GM19023 (cell line): Measurements from ENCODE around the gene PDCD1LG2.
"Not testable (repeated sequence)": the region's sequence is repeated elsewhere in the genome, so short reads cannot be mapped to it uniquely, and the experiment has no call there.

Experiments
- ATAC-seq: cut with Tn5 transposase; IDR thresholded peaks from one replicate; pipeline ENCODE4 v1.9.1; 2021; ENCODE audit warnings: mild to moderate bottlenecking, moderate library complexity; ENCODE audit not compliant: unreplicated experiment

Gene PDCD1LG2

DNA sequence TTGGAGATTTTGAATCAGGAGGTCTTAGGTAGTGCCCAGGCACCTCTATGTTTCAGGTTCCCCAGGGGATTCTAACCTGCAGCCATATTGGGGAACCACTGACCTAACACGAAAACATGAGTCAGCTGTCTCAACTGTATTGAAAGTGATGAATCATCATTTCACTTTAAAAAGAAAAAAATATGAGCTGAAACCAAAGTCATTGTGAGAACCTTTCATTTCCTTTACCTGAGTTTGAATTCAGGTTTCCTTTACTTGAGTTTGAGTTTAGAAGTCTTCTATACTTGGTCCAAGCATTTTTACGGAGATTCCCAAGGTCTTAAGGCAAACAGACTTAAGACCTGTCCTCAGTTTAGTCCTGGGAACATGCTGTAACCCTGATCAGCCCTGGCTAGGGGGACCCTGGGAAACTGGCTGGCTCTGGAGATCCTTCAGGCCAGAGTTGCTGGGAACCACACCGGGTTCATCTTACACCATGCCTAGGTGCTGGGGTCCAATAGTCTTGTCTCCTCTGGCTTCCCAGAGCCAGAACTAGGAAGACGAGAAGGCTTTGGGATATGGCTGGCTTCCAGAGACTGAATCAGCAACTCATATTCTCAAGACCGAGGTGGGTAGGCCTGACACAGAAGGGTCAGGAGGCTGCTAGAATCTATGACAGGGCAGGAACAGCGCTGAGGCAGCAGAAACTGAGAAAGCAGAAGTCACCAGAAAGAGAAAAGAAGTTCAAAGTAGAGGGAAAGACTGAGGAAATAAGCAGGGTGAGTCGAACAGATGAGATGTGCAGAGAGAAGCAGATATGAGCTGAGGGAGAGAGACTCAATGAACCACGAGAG lies 16.4 kb upstream of the PDCD1LG2 start:
- peak; percentile 79 for ATAC-seq

DNA sequence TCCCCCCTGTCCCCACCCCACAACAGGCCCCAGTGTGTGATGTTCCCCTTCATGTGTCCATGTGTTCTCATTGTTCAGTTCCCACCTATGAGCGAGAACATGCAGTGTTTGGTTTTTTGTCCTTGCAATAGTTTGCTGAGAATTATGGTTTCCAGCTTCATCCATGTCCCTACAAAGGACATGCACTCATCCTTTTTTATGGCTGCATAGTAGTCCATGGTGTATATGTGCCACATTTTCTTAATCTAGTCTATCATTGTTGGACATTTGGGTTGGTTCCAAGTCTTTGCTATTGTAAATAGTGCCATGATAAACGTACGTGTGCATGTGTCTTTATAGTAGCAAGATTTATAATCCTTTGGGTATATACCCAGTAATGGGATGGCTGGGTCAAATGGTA lies 15.6 kb upstream of the PDCD1LG2 start:
- ATAC-seq, result not testable (repeated sequence)

DNA sequence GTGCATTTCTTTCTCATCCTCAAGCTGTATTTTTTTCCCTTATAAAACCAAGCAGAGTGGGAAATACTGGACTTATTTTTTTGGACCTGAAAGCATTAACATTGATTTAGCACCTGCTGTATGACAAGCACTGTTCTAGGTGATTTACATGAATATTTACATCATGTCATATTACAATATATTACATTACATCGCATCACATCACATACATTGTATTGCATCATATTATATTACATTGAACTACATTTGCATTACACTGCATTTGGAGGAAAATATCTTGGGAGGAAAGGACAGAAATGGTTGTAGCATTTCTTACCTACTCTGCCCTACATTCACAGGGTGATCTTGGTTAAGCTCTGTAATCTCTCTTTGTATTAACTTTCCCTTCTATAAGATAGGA lies 11.2 kb upstream of the PDCD1LG2 start:
- ATAC-seq, result no peak

DNA sequence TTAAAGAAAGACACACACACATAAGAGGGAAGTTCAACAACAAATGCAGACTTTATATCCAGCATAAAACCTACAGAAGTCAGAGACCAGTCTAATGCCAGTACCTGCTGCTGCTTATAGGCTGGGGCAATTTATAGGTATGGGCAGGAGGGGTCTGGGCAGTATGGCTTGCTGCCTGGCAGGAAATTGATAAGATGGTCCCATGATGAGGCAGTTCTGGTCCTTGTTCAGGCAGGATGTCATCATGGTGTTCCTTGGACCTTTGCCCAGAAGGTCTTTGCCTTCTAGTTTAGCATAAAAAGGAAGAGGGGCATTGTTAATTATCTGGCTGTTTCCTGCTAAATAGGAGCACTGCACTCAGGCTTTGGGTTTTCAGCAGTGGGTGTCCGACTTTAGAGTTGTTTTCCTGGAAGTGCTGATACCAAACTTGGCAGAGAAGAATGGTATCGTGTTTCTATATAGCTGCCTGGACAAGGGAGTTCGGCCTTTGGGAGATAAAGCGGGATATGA lies 10.4 kb upstream of the PDCD1LG2 start:
- no peak for ATAC-seq

DNA sequence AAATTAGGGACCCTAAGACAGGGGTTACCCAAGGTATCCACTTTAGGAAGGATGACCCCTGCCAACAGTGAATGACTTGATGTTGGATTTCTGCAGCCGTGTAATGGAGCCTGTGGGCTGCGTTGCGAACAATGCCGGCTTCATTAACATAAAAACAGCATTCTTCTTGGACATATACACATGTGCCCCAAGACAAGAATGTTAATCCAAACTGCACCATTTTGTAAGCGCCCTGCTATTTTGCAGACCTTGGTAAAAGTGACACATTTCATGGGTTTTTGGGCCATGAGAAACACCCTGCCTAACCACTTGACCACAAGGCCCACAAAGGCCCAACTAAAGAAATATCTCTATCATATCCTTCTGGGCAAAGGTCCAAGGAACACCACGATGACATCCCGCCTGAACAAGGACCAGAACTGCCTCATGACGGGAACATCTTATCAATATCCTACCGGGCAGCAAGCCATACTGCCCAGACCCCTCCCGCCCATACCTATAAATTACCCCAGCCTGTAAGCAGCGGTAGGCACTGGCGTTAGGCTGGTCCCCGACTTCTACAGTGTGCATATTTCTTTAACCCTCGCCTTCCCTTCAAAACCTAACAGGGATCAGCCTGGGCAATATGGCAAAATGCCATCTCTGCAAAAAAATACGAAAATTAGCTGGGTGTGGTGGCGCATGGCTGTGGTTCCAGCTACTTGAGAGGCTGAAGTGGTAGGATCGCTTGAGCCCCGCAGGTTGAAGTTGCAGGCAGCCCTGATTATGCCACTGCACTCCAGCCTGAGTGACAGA lies 9.7 kb upstream of the PDCD1LG2 start:
- no peak for ATAC-seq

DNA sequence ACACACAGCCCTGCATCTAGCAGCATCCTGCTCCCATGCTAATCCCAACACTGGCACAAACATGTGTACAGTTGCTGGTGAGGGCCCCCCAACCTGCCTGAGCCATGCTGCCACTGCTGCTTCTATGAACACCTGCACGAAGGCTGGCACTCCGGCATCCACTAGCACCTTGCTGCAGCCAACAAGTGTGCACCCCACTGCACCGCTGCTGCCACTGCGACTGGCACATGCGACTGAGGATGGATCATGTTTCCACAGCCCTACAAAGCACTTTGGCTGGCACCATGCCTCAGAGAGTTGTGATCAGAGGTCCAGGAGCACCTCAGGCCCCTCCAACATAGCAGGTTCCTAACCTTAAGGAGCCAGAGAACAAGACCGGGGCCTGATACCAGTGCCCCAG lies 7.8 kb upstream of the PDCD1LG2 start:
- no peak for ATAC-seq

DNA sequence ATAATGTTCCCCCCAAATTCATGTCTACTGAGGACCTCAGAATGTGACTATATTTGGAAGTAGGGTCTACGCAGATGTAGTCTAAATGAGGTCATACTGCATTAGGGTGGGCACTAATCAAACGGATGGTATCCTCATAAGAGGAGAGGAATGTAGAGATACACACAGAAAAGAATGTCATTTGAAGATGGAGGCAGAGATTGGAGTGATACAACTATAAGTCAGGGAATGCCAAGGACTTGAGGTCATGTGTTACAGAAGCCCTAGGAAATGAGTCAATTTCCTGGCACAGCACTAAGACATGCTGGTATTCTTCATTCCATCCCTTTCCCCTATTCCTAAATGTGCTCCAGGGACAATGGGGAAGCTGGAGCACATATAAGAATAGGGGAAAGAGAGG lies 758 bp upstream of the PDCD1LG2 start:
- no peak for ATAC-seq

DNA sequence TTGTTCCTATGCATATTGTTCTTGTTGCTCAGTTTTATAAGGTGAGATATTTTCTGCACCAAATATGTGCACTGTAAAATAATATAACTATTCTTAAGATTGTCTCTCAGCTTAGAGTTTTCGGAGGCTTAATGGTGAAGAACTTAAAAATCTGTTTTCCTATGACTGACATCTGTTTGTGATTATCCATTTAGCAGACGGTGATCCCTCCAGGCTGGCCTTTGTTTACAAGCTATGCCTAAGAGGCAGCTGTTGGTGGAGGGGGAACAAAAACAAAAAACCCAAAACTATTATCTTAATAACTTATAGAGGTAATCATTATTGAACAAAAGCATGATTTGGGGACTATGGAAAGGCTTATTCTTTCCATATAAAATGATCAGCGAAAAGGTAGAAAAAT lies 658 bp downstream of the PDCD1LG2 start:
- ATAC-seq, result no peak

DNA sequence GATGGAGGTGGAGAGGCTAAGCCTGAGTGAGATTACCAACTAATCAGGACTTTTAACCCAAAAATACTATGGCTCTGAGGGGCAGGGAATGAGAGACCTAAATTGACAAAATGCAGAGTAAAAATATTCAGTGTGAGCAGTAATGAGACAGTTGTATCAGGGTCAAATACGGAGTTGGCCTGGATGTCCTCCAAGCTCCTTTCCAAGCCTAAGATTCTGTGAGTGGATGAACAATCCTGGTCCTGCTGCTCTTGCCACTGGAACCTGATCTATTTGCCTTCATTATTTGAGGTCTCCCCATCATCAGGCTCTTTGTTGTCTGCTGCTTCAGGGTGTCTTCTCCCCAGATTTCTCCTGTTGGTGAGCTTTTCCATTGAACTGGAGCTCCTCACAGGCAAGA lies 1.1 kb downstream of the PDCD1LG2 start:
- no peak for ATAC-seq

DNA sequence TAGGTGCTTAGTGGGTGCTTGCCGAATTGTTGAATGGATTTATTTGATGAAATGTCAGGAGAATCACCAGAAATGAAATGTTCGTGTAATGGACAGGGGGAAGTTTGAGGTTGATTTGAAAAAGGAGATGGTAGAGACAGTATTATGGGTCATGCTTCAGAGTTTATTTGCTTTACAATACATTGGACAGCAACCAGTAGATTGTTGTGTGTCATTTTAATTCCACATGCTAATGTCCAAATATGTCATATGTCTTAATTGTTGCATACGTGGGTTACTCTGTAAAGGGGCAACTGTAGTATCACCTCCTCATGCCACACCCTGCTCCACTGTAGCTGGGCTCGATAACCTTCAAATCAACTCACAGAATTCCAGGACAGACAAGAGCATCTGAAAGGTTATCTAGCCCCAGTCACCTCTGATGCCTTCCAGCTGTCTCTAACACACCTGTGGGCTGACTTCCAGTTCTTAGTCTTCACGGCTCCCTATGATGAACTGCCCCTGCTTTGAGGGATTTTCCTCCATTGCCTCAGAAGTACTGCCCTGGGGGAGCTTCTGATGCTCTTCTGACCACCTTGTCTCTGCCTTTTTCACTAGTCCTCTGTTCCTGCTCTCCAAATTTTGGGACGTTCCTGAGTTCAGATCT lies 1.7 kb downstream of the PDCD1LG2 start:
- ATAC-seq, result no peak

DNA sequence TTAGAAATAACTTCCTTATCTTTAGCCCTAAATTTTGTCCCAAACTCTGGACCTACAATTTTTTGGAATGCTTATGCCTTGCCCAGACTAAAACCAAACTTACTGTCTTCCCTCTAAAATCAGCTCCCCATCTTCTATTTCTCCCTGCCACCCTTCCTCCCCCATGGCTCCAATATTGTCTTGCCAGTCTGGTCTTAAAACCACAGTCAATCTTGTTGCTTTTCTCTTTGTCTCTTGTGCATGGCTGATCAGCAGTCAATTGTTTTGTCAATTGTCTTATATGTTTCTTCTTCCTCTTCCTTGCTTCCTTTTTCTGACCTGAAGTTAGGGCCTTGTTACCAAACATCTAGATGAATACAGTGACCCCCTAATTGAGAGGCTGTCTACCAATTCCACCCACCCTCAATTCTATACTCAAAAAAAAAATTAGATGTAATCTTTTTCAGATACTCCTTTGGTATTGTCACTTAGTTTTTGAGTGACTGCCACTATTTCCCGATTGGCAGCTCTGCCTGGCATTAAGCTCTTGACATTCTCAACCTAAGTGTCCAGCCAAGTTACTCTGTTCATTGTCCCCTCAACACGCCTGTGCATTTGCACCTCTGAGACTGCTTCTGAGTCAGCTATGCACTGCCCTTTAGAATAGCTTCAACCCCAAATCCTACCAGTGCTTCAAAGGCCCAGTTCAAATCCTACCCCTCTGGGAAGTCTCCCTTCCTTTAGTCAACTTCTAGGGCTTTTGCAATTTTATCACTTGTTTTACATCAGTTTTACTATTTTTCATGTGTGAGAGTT lies 2.5 kb downstream of the PDCD1LG2 start:
- ATAC-seq, result no peak

DNA sequence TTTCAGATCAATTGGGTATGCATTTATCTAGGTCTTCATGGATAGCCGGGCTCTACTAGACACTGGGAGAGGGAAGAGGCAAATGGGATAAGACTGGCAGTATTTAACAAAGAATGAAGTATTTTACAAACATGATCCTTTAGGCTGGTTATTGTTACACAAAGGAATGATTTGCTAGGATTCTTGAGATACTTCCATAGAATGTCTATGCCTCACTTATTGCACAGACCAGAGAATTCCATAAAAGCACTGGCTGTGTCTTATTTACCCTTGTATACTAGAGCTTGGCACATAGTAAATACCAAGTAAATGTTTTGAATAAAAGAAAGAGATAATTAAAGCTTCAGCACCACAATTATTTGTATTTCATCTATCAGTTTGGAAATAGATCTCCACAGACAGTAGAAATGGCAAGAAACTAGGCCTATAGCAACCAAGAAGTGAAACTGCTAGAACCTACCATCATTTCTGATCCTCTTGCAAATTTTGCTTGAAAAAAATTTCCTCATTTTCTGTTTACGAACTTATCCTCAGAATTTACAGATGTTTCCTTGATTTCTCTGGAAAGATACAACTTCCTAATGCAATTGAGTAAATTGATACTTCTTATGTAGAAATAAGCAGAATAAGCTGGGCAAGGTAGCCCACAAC lies 3.8 kb downstream of the PDCD1LG2 start:
- ATAC-seq, result no peak

DNA sequence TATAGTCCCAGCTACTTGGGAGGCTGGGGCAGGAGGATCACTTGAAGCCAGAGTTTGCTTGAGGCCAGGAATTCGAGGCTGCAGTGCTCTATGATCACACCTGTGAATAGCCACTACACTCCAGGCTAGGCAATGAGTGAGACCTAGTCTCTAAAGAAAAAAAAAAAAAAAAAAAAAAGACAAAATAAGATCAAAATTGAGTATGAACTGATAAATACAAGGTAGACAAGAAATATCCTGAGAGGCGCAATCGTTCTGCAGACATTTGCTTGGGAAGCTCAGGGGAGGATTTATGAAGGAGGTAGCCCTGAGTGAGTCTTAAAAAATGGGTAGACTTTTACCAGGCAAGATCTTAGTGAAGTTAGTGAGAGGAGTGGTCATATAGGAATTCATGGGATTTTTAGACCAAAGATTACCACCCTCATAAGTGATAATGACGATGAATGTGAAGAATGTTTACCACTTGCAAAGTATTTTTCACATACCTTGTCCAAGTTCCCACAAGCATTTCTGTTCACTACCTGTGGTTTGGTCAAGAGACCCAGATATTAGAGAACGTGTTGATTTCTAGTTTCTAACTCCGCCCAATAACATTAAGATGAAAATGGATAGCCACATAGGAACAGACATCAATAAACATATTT lies 4.4 kb downstream of the PDCD1LG2 start:
- ATAC-seq, result no peak

DNA sequence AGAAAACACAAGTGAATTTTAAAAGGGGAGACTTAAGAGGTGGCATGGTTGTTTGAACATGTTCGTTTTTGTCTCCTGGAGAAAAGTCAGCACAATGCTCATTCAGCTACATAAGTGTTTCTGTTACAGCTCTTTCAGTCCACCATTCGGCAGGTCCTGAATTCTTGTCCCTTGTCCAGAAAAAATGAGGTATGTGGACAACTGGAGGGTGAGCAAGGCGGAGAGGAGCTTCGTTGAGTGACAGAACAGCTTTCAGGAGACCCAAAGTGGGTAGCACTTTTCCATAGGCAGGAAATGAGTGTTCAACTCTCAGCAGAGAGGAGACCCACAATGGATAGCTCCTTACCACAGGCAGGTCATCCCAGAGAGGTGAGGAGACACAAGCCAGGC lies 4.9 kb downstream of the PDCD1LG2 start:
- ATAC-seq, result no peak

DNA sequence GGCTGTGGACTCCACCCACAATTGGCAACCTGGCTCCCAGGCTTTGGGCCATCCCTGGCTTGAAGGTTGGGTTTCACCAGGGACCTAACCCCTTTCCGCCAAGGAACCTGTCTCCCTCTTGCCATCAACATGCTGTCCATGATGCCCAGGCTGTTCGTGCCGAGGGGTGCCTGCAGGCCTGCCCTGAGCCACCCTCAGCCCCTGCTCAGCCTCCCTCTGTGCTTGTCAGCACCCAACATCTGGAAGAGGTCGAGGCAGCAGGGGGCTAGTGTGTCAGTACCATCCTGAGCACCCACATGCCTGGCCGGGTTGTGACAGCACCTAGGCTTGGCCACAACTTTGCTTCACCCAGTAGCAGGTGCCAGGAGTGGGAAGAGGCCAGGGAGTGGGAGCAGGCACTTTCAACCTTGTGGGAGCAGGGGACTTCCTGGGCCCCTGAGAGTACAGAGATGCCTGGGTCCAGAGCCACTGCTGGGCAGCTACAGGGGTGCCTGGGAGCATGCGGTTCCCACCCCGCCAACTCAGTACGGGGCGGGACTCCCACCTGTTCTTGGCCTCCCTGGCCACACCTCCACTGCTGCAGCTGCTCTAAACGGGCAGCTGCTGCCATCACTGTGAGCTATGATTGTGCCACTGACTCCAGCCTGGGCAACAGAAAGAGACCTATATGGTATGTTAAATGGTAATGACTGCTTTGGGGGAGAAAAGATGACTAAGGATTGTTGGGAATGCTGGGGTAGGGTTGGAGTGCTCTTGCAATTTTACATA lies 6.3 kb downstream of the PDCD1LG2 start:
- no peak for ATAC-seq

DNA sequence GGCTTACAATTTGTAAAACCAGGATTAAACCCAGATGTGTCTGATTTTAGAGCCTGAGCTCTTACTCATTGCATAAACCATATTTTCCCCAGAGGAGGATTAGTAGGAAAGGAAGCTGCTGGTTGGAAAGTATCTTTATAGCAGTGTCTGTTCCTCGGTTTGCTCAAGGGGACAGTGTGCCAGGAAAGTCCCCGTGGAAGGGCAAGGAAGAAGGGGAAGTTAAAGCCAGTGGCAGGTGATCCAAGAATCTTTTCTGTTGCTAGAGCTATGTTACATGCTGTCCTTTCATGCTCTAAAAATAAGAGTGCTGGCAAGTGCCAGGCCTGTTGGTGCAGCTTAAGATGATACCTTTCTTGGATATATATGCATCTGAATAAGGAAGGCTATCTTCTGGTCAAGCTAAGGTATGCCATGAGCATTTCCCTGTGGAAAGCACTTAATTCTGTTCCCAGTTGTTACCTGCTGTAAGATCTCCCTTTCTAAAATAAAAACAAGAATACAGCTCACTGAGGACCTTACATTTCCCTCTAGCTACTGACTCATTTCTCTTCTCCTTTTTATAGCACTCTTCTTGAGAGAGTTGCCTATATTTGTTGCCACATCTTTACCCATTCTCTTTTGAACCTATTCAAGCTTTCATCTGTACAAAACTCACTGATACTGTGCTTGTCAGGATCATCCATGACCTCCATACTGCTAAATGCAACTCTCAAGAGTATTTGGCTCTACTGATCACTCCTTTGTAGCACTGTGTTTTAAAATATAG lies 8.0 kb downstream of the PDCD1LG2 start:
- no peak for ATAC-seq

DNA sequence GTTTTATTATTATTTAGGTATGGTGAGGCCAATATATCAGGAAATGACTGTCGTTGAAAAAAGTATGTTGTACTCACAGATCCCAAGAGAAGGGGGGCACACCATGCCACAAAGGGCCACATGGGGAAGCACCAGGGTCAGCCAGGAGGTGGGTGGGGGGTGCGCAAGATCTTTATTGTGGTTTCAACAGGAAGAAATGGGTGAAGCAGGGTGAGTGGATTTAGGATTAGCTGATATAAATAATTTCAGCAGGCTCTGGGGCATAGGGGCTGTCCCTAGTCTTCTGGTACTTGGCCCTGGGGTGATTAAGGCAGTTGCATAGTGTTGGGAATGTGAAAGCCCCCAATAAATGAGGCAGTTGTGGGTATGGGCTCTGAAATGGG lies 8.6 kb downstream of the PDCD1LG2 start:
- ATAC-seq, result no peak

DNA sequence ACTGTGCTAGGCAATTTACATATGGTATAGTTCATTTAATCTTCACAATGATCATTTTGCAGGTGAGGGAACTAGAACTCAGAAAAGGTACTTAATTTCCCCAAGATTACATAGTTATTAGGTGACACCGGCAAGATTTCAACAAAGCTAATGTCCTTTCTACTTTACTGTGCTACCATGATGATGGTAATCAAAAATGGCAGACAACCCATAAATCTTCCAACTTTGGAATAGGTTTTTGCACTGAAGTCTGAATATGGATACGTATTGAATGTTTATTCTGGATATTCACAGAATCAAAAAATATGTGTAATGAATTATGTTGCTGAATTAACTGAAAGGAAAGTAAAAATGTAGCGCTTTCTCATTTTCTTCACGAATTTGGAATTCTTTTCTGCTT lies 13.8 kb downstream of the PDCD1LG2 start:
- ATAC-seq, result no peak
